GM19351 (cell line): ENCODE results near the gene ARTN.

Source experiments
- ATAC-seq: cut with Tn5 transposase; IDR thresholded peaks from one replicate; pipeline ENCODE4 v1.9.1; 2021; ENCODE audit warnings: mild to moderate bottlenecking, moderate library complexity; ENCODE audit not compliant: unreplicated experiment

Gene ARTN

DNA sequence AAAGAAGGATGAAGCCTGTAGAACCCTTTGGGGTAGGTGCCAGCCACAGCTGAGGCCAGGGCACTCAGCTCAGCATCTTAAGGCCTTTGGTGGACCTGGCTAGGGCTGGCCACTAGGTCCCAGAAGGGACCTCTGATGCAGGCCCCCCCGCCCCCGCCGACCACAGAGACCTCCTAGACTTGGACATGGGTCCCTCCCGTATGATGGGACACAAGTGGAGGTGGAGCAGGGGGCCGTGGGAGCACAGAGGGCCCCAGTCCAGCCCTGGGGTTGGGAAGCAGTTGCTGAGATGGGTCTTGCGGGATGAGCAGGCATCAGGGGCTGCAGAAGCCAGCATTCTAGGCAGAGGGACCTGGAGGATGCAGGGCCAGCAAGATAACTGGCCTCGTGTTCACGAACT, 48.6 kb downstream of the ARTN start:
- ATAC-seq, result no peak

DNA sequence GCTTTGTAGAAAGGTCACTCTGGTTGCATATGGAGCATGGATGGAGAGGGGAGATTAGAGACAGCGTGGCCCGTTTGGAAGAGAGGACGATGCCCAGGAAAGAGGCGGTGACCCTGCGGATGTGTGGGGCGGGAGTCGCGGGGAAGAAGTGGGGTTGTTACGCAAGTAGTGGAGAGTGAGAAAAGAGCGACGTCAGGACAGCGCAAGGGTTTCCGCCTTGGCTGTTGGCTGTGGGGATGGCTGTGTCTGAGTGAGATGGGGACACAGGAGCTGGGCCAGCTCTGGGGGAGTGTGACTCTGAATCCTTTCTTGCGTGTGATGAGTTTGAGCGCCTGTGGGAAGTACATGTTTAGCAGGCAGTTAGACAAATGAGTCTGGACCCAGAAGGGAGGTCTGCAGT, 49.2 kb downstream of the ARTN start:
- ATAC-seq, result no peak

DNA sequence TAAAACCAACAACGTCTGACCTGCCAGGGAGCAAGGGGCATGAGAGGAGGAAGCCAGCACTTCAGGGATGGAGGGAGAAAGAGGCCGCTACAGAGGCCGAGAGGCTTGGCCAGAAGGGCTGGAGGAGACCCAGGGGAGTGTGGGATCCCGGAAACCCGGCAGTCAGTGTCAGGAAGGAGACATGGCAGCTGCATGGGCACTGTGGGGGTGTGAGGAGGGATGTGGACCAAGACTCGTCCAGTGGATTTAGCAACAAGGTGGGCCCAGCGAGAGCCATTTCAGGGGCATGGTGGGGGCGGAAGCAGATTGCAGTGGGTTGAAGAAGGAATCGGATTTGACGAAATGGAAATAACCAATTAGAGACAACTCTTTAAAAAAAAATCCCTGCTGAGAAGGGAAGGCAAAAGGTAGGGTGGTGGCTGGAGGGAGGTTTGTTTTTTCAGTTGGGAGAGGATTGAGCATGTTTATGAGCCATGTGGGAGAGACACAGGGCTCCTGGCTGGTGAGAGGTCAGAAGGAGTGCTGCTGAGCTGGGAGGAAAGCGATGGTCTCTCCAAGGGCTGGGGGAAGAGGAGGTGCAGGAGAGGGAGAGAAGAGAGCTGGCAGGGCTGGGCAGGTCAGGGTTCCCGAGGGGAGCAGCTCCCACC, 49.8 kb downstream of the ARTN start:
- ATAC-seq, result no peak

DNA sequence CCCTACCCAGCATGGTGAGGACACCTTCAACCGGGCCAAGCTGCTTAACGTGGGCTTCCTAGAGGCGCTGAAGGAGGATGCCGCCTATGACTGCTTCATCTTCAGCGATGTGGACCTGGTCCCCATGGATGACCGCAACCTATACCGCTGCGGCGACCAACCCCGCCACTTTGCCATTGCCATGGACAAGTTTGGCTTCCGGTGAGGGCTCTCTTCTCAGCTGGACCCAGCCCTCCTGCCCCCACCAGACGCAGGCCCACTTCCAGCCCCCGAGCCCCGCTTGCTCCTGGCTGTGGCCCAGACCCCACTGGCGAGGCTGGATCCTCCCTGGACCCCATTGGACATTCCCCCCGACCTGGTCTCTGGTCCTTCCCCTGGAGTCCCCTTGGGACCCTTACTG, 51.3 kb downstream of the ARTN start:
- ATAC-seq, result no peak

DNA sequence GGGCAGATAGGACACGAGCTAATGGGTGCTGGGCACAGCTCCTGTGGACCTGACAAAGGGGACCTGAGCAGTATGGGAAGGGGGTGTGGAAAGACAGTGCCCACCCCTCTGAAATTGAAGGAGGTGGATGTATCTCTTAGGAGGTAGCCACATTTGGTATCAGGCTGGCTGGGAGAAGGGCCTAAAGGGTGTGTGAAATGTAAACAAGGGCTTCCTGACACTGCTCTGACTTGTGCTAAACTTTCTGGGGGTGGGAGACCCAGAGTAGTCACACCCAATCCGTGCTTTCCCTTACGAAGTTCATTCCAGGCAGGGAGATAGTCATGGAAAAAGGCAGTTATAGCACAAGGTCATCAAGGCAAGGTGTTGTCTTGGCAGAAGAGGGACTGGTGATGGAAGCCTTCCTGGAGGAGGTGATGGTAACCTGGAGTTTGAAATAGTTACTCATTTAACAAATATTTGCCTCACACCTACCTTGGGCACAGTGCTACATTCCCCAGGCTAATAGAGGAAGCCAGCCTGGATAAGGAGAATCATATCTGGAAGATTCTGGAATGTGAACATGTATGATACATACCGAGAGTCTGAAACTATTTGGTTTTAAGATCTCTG, 52.5 kb downstream of the ARTN start:
- ATAC-seq, result no peak

DNA sequence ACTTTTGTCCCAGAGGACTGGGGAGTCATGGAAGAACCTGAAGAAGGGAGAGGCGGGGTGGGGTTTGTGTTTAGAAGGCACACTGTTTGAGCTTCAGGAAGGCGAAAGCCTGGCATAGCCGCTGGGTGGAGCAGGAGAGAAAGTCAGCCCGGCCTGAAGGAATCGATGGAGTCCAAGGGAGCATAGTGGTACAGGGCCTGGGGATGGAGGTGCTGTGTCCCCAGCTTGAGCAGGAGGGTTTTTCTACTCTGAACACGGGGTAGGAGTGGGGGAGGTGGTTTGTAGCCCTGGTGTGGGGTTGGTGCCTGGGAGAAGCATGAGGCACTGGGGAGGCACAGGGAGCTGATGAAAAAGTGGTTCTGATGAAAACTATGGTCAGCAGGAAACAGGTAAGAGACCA, 53.1 kb downstream of the ARTN start:
- ATAC-seq, result no peak
